T-cell (primary cell): ENCODE data around the gene GMCL2. TPM values are rescaled to one million over a fixed set of nuclear protein-coding genes. Genes with fewer than 3 reads are reported as not detected.
A peak's percentile ranks its signal among the peaks of the same experiment; 100 is the strongest.

Experiments
- ATAC-seq, 4 experiments: fragments of 200-7000 bp in 3 of 4; fragments of 150-1000 bp in 1 of 4; cut with Tn5 transposase; replicated peaks in 1 of 4; 1 replicate in 3 of 4; 2 replicates in 1 of 4; pipeline ENCODE4 v1.10.0; 2021; ENCODE audit warnings: moderate library complexity in 3 of 4, mild to moderate bottlenecking in 2 of 4, moderate number of reproducible peaks in 1 of 4
- CTCF ChIA-PET, 2 donors: fragments of 300-600 bp; sonication (Branson Sonifier 250); formaldehyde crosslinking; loops; one replicate each; lab custom pipeline; 2022; ENCODE audit warnings: antibody characterized with exemption in 2 of 2; lab: Charles Lee
- POLR2A ChIA-PET, 2 donors: fragments of 300-600 bp; sonication (Branson Sonifier 250); formaldehyde crosslinking; loops; one replicate each; lab custom pipeline; 2022; ENCODE audit warnings: antibody characterized with exemption in 2 of 2; lab: Charles Lee
- DNase-seq, 35 experiments: peaks; one replicate each; pipeline versions ENCODE4 v3.0.0 to v3.0.0-alpha.2; 2013 to 2023
- H3K27ac ChIP-seq: one replicate; pipeline ENCODE4 v1.5.1; 2013; ENCODE audit warnings: low read length
- H3K27me3 ChIP-seq, 2 experiments: replicated peaks in 1 of 2; 1 replicate in 1 of 2; 2 replicates in 1 of 2; pipeline versions ENCODE4 v1.6.1 to v1.7.0; 2013; ENCODE audit warnings: low read length in 1 of 2, mixed read lengths in 1 of 2; ENCODE audit not compliant: control insufficient read depth in 2 of 2, insufficient read depth in 2 of 2; ENCODE audit errors: extremely low read depth in 1 of 2
- H3K36me3 ChIP-seq, 2 donors: 1 replicate in 1 of 2; 2 replicates in 1 of 2; pipeline versions ENCODE4 v1.6.1 to v1.7.0; 2013; ENCODE audit warnings: low read length in 1 of 2; ENCODE audit not compliant: control insufficient read depth in 2 of 2, insufficient read depth in 1 of 2; ENCODE audit errors: extremely low read depth in 1 of 2
- H3K4me1 ChIP-seq, 2 experiments: 1 replicate in 1 of 2; 2 replicates in 1 of 2; pipeline versions ENCODE4 v1.6.1 to v1.7.0; 2013; ENCODE audit warnings: low read length in 2 of 2, mixed read lengths in 1 of 2; ENCODE audit not compliant: insufficient read depth in 2 of 2, control insufficient read depth in 1 of 2; ENCODE audit errors: extremely low read depth in 1 of 2
- H3K4me3 ChIP-seq, 2 donors: 1 replicate in 1 of 2; 2 replicates in 1 of 2; pipeline versions ENCODE4 v1.5.1 to v1.7.0; 2013; ENCODE audit warnings: mild to moderate bottlenecking in 2 of 2, low read length in 1 of 2, moderate library complexity in 1 of 2; ENCODE audit not compliant: control insufficient read depth in 1 of 2; ENCODE audit errors: extremely low read depth in 1 of 2
- H3K9me3 ChIP-seq: 2 replicates; pipeline ENCODE4 v1.7.0; 2013
- H3K27ac Mint-ChIP-seq, 2 donors: one replicate each; pipeline ENCODE4 v1.8.0; 2020 to 2021; ENCODE audit warnings: mild to moderate bottlenecking in 2 of 2, mixed read lengths in 2 of 2
- H3K27me3 Mint-ChIP-seq, 2 donors: one replicate each; pipeline ENCODE4 v1.8.0; 2021 to 2022; ENCODE audit warnings: mixed read lengths in 2 of 2
- H3K36me3 Mint-ChIP-seq: one replicate; pipeline ENCODE4 v1.8.0; 2021; ENCODE audit warnings: mixed read lengths
- H3K4me1 Mint-ChIP-seq, 3 donors: one replicate each; pipeline ENCODE4 v1.8.0; 2020 to 2022; ENCODE audit warnings: mixed read lengths in 3 of 3, mild to moderate bottlenecking in 1 of 3
- H3K4me3 Mint-ChIP-seq, 3 donors: one replicate each; pipeline ENCODE4 v1.8.0; 2020 to 2022; ENCODE audit warnings: mild to moderate bottlenecking in 3 of 3, mixed read lengths in 3 of 3, moderate library complexity in 3 of 3
- H3K9me3 Mint-ChIP-seq, 3 donors: one replicate each; pipeline ENCODE4 v1.8.0; 2020 to 2022; ENCODE audit warnings: mixed read lengths in 3 of 3
- WGBS: methylation state at CpG from one replicate; pipeline ENCODE4 v1.1.5; 2013; ENCODE audit warnings: missing lambda C conversion rate; ENCODE audit not compliant: insufficient coverage; 5-methylcytosine and 5-hydroxymethylcytosine counted together
- total RNA-seq, 35 experiments: library from RNA in 6 of 35; stranded (reverse) in 6 of 35; fragments of 120-200 nt in 1 of 35; gene quantifications; one replicate each; pipeline versions ENCODE4 v1.2.1 to v1.2.4 and lab custom pipeline; 2013 to 2026

GMCL2 gene
- total RNA-seq, 5 donors from 2014 or later (not counting 1 experiment from before 2014, with no cell fraction given), result not detected

GRCh38 chr5:178213748-178214151, 26.6 kb upstream of the GMCL2 start:
- CTCF ChIA-PET, result no interaction called here
- H3K9me3 Mint-ChIP-seq, result no peaks in the 10 kb centered on the region
- no peak overlapping the region for H3K27ac ChIP-seq

GRCh38 chr5:178213003-178213461, 25.9 kb upstream of the GMCL2 start:
- WGBS, result 48% methylated on average over 3 of the region's 4 CpGs
- CTCF ChIA-PET, result no interaction called here
- H3K27me3 Mint-ChIP-seq, result no peaks in the 10 kb centered on the region
- no peak for ATAC-seq
- Histone ChIP-seq H3K9me3 (no peaks in the 10 kb centered on the region), H3K27ac (no peak overlapping the region), H3K4me3 (no peak overlapping the region), H3K4me1 (peaks cover 0 to 25% of the 10 kb centered on the region in 2 experiments), H3K27me3 (no peaks in the 10 kb centered on the region), H3K36me3 (peaks cover 25 to 91% of the 10 kb centered on the region in 2 donors)
- no peak overlapping the region for H3K4me3 Mint-ChIP-seq
- no peak for DNase-seq
- POLR2A ChIA-PET, result interaction anchor here (1.1 kb wide), 2 partner anchors 9 kb away, joined by 3 read pairs; partner anchors contain the start of gene HNRNPAB (in 2 of the 2)
- peak overlapping the region in 1 of 2 donors; percentile 22 for H3K27ac Mint-ChIP-seq
- no peaks in the 10 kb centered on the region for H3K9me3 Mint-ChIP-seq
- H3K36me3 Mint-ChIP-seq, result peaks cover 51% of the 10 kb centered on the region
- H3K4me1 Mint-ChIP-seq, result peaks cover 19 to 38% (median 34%) of the 10 kb centered on the region in 3 donors

More at GRCh38 chr5:178213748-178214151, 26.6 kb upstream of the GMCL2 start:
- Mint-ChIP-seq H3K4me1 (peaks cover 21 to 40% (median 28%) of the 10 kb centered on the region in 3 donors), H3K27me3 (no peaks in the 10 kb centered on the region), H3K27ac (peak overlapping the region; percentile 8 to 73), H3K36me3 (peaks cover 55% of the 10 kb centered on the region), H3K4me3 (no peak overlapping the region)
- ATAC-seq, result no peak
- Histone ChIP-seq H3K36me3 (peaks cover 25 to 90% of the 10 kb centered on the region in 2 donors), H3K4me1 (peaks cover 0 to 24% of the 10 kb centered on the region in 2 experiments), H3K9me3 (no peaks in the 10 kb centered on the region), H3K27me3 (no peaks in the 10 kb centered on the region), H3K4me3 (no peak overlapping the region)
- POLR2A ChIA-PET, result interaction anchor here (1.1 kb wide), 3 partner anchors 9 to 12 kb away, joined by 3 read pairs; partner anchors contain the start of gene HNRNPAB (in 2 of the 2)
- 86% methylated on average over 2 of the region's 8 CpGs for WGBS
- no peak for DNase-seq

- H3K9me3 Mint-ChIP-seq, result no peaks in the 10 kb centered on the region
Observed at GRCh38 chr5:178212241-178213002, 25.3 kb upstream of the GMCL2 start.

DNA sequence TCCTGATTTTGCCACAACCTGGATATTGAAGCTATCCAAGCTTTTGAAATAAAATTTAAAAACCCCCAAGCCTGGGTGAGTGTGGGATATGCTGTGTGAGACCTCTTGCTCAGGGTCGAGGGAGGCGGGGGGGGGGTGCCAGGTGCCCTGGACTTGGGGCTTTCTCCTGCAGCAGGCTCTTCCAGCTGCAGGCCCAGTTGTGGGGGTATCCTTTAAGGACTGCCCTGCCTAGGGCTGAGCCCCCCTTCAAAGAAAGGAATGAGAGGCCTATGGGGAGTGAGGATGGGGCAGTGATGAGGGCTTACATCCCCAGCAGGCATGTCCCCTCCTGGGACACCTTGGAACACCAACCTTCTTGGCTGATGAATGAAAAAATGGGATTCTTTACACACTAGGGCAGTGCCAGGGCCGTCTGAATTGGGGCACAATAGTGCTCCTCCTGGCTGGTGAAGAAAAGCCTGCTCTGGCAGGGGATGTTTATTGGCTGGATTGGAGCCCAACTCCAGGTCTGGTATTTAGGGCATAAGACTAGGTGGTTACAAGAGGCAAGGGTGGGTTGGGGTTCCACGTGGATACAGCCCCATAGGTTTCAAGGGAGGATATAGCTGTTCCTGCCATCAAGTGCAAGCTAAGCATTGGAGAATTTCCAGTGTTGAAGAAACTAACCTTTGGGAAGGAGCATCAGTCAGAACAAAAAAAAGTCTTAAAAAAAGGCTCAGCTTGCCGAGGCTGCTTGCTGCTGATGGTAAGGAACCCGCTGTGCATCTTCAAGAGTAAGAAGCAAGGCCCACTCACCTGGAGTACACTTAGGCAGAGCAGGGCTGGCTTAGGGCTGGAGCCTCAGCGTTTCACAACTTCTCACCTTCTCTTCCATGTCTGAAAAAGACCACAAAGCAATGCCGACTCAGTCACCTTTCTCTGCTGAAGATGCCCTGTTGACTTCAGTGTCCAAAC, 24.2 kb upstream of the GMCL2 start:
- Mint-ChIP-seq H3K4me3 (no peak overlapping the region), H3K36me3 (peaks cover 55% of the 10 kb centered on the region), H3K27ac (peak overlapping the region in 1 of 2 donors; percentile 49), H3K9me3 (no peaks in the 10 kb centered on the region), H3K4me1 (peaks cover 35 to 52% (median 49%) of the 10 kb centered on the region in 3 donors), H3K27me3 (no peaks in the 10 kb centered on the region)
- ChIA-PET POLR2A (interaction anchor here (0.6 to 0.9 kb wide), 2 partner anchors 17 to 20 kb away, joined by 3 to 4 read pairs; no protein-coding TSS in a partner anchor), CTCF (no interaction called here)
- no peak for ATAC-seq
- WGBS, result 72% methylated on average over 7 of the region's 8 CpGs
- H3K4me1 ChIP-seq, result peaks cover 4 to 41% of the 10 kb centered on the region in 2 experiments
- no peaks in the 10 kb centered on the region for H3K27me3 ChIP-seq
- H3K27ac ChIP-seq, result no peak overlapping the region
- no peaks in the 10 kb centered on the region for H3K9me3 ChIP-seq
- peaks cover 20 to 98% of the 10 kb centered on the region in 2 donors for H3K36me3 ChIP-seq
- no peak overlapping the region for H3K4me3 ChIP-seq
- no peak for DNase-seq

More at GRCh38 chr5:178212241-178213002, 25.3 kb upstream of the GMCL2 start:
- Histone ChIP-seq H3K27me3 (no peaks in the 10 kb centered on the region), H3K36me3 (peaks cover 25 to 97% of the 10 kb centered on the region in 2 donors), H3K27ac (no peak overlapping the region), H3K4me3 (no peak overlapping the region), H3K4me1 (peaks cover under 1 to 31% of the 10 kb centered on the region in 2 experiments), H3K9me3 (no peaks in the 10 kb centered on the region)
- no peak for ATAC-seq
- 100% methylated on average over 1 of the region's 3 CpGs for WGBS
- Mint-ChIP-seq H3K4me3 (no peak overlapping the region), H3K27me3 (no peaks in the 10 kb centered on the region), H3K36me3 (peaks cover 57% of the 10 kb centered on the region), H3K27ac (peak overlapping the region in 1 of 2 donors; percentile 22), H3K4me1 (peaks cover 25 to 44% (median 40%) of the 10 kb centered on the region in 3 donors)
- POLR2A ChIA-PET, result no interaction called here
- CTCF ChIA-PET, result no interaction called here
- DNase-seq, result no peak

DNA sequence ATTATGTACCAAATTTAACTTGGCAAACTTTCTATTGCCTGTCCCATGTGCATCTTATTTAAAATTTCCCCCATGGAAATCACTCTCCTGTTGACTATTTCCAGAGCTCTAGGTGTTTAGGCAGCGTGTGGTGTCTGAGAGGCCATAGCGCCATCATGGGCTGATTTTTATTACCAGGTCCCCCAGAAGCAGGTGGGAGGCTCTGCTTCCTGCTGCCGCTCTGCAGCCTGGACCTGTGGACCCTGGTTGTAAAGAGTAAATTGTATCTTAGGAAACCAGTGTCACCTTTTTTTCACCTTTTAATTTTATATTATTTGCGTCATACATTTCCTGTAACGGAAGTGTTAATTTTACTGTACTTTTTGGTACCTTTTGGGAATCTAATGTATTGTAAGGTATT, 23.5 kb upstream of the GMCL2 start:
- H3K36me3 ChIP-seq, result peaks cover 15 to 91% of the 10 kb centered on the region in 2 donors
- no peak overlapping the region for H3K4me3 ChIP-seq
- CTCF ChIA-PET, result no interaction called here
- DNase-seq (no peak), ATAC-seq (no peak)
- peaks cover 11 to 47% of the 10 kb centered on the region in 2 experiments for H3K4me1 ChIP-seq
- 100% methylated on average over 2 of the region's 5 CpGs for WGBS
- H3K9me3 Mint-ChIP-seq, result no peaks in the 10 kb centered on the region
- no peaks in the 10 kb centered on the region for H3K27me3 ChIP-seq
- no peaks in the 10 kb centered on the region for H3K27me3 Mint-ChIP-seq
- no peaks in the 10 kb centered on the region for H3K9me3 ChIP-seq
- no peak overlapping the region for H3K27ac ChIP-seq
- peaks cover 57% of the 10 kb centered on the region for H3K36me3 Mint-ChIP-seq
- H3K27ac Mint-ChIP-seq, result peak overlapping the region in 1 of 2 donors; percentile 36
- H3K4me3 Mint-ChIP-seq, result no peak overlapping the region
- peaks cover 38 to 55% (median 51%) of the 10 kb centered on the region in 3 donors for H3K4me1 Mint-ChIP-seq
- POLR2A ChIA-PET, result interaction anchor here in 1 of 2 donors (0.6 kb wide), 1 partner anchor 19 kb away, joined by 4 read pairs; no protein-coding TSS in a partner anchor
